ENCODE results near the gene GSAP.

- TF ChIP-seq CTCF (IDR thresholded peaks at IDR 0.05; ENCODE audit: extremely low read depth in 1 of 2, insufficient read depth in 1 of 2, low read depth in 1 of 2, low read length in 2 of 2) (no peak), POLR2A (IDR thresholded peaks at IDR 0.05; ENCODE audit: low read depth, low read length) (no peak)
Measured at GRCh38 chr7:77313085-77313484, 103.1 kb downstream of the GSAP start.

Measured in endothelial cell of umbilical vein (primary cell).